Esophagus muscularis mucosa (tissue), 3 donors: ENCODE results near the gene AMIGO3.

Experiments
- POLR2A ChIP-seq: fragments of 450-650 bp; IDR thresholded peaks from one replicate; pipeline ENCODE4 v1.6.1; 2017; ENCODE audit warnings: antibody characterized with exemption, moderate library complexity, mild to moderate bottlenecking, low read depth
- TF ChIP-seq, protein P1 (sequence below), 3 experiments: fragments of 200-600 bp in 2 of 3; fragments of 450-650 bp in 1 of 3; sonication (generic) in 2 of 3; IDR thresholded peaks; one replicate each; pipeline ENCODE4 v1.5.1; 2017 to 2019; ENCODE audit warnings: antibody characterized with exemption in 3 of 3, mild to moderate bottlenecking in 2 of 3, moderate library complexity in 1 of 3

DNA sequence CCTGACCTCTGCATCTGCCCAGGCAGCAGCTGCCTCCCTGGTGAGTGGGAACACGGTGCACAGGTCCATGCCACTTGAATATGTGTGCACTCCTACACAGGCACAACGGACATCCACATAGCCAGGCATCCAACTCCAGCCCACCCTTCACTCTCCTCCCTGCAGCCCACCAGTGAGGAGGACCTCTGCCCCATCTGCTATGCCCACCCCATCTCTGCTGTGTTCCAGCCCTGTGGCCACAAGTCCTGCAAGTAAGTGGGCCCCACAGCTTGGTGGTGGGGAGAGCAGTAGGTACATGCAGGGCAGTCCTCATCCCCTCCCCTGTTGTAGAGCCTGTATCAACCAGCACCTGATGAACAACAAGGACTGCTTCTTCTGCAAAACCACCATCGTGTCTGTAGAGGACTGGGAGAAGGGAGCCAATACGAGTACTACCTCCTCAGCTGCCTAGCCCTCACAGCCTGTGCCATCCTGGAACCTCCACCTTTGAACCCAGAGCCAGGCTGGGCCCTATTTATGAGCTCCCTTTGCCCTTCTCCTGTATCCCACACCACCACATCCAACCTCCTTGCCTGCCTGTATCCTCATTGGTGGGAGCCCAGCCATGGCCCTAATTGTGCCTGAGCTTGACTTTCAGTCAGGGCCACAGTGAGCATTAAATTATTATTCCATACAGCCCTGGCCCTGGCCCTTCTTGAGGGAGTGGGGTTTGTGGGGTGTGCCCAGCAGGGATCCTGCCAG is 1.5 kb upstream of the AMIGO3 start:
- TF ChIP-seq, protein P1, sequence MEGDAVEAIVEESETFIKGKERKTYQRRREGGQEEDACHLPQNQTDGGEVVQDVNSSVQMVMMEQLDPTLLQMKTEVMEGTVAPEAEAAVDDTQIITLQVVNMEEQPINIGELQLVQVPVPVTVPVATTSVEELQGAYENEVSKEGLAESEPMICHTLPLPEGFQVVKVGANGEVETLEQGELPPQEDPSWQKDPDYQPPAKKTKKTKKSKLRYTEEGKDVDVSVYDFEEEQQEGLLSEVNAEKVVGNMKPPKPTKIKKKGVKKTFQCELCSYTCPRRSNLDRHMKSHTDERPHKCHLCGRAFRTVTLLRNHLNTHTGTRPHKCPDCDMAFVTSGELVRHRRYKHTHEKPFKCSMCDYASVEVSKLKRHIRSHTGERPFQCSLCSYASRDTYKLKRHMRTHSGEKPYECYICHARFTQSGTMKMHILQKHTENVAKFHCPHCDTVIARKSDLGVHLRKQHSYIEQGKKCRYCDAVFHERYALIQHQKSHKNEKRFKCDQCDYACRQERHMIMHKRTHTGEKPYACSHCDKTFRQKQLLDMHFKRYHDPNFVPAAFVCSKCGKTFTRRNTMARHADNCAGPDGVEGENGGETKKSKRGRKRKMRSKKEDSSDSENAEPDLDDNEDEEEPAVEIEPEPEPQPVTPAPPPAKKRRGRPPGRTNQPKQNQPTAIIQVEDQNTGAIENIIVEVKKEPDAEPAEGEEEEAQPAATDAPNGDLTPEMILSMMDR (IDR thresholded peaks at IDR 0.05), result no peak
- no peak for TF ChIP-seq POLR2A
